Fibroblast of skin of right biceps (primary cell): ENCODE results near the gene GNG4.
"Not testable (repeated sequence)": the region's sequence is repeated elsewhere in the genome, so short reads cannot be mapped to it uniquely, and the experiment has no call there.

Experiments
- DNase-seq: peaks from one replicate; pipeline ENCODE4 v3.0.0-alpha.2; 2013

The GNG4 gene

DNA sequence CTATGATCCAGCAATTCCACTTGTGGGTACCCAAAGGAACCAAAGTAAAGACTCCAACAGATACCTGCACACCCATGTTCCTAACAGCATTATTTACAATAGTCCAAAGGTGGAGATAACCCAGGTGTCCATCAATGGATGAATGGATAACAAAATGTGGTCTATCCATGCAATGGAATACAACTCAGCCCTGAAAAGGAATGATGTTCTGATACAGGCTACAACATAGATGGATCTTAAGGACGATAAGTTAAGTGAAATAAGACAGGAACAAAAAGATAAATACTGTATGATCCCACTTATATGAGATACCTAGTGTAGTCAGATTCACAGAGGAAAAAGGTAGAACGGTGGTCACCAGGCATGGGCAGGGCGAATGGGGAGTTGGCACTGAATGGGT lies 69.7 kb downstream of the GNG4 start:
- no peak for DNase-seq

DNA sequence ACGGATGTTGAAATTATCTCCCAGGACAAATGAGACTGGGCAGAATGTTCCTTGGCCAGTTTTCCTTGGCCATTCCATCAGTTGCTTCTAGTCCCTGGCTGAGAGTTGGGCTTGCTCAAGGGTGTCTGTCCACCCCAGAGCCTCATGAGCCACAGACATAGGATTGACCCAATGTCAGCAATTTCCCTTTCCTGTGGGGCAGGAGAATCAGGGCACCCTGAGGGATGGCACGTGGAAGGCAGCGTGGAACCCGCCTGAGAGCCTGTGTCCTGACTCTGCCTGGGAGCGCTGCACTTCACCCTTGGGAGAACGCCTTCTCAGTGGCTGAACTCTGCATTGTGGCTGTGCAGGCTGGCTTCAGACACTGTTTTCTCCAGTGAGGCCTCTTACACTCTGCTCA lies 74.0 kb downstream of the GNG4 start:
- no peak for DNase-seq

DNA sequence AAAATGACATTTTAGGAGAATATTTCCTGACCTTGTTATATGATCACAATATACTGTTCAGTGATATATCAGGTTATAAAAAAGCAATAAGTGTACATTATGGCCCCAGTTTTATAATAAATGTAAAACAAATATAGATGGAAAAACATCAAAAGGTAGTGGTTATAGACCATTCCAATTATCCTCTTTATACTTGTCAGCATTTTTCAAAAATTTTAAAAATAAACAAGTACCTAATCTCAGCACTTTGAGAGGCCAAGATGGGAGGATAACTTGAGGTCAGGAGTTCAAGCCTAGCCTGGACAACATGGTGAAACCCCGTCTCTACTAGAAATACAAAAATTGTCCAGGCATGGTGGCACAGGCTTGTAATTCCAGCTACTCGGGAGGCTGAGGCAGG lies 75.7 kb downstream of the GNG4 start:
- DNase-seq: no peak

DNA sequence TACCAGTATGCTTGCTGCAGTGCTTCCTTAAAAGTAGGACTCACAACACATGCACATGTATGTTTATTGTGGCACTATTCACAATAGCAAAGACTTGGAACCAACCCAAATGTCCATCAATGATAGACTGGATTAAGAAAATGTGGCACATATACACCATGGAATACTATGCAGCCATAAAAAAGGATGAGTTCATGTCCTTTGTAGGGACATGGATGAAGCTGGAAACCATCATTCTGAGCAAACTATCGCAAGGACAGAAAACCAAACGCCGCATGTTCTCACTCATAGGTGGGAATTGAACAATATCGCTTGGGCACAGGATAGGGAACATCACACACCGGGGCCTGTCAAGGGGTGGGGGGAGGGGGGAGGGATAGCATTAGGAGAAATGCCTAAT lies 76.6 kb downstream of the GNG4 start:
- DNase-seq: not testable (repeated sequence)

DNA sequence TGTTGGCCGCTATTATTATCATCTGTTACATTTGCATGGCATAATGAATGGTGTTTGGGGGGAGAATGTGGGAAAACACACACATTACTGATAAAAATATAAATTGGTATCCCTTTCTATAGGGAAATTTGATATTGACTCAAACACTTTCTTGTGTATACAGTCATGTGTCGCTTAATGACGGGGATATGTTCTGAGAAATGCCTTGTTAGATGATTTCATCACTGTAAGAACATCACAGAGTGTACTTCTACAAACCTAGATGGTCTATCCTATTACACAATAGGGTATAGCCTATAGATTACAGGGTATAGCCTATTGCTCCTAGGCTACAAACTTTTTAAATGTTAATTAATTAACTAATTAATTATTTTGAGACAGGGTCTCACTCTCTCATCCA lies 78.1 kb downstream of the GNG4 start:
- DNase-seq: no peak

DNA sequence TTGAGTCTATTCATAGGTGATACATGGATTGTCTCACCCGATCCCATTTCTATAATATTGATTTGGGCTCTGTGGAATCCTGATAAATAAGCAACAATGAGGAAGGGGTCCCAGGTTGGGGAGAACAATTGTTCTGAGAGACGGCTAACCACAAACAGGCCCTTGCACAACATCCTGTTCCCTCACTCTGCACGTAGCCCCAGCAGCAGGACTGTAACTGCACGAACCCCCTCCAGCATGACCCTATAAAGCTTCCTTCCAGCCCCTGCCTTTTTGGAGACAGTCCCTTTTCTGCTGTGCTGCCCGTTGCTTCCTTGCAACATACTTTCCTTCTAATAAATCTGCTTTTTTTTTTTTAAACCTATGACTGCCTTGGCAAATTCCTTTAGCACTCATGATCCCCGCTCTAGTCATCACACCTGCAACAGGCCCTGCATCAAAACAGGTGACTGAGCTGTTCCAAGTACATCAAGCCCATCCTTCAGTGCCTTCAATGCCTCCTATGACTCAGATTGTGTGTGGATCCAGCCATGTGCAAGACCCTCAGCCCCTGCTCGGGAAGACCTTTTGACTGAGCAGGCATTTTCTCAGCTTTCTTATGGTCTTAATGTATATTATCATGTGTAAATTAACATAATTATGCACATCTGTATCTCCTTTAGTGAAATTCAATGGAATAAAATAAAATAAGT lies 81.6 kb downstream of the GNG4 start:
- no peak for DNase-seq

DNA sequence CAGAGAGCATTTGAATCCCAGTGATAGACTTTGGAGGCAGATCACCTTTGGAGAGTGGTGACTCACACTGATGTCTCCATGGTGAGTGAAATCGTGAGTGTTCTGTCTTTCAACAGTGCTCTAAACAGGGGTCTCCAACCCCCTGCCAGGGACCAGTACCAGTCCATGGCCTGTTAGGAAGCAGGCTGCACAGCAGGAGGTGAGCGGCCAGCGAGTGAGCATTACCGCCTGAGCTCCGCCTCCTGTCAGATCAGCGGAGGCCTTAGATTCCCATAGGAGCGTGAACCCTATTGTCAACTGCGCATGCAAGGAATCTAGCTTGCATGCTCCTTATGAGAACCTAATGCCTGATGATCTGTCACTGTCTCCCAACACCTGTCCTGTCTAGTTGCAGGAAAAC lies 83.5 kb downstream of the GNG4 start:
- no peak for DNase-seq

DNA sequence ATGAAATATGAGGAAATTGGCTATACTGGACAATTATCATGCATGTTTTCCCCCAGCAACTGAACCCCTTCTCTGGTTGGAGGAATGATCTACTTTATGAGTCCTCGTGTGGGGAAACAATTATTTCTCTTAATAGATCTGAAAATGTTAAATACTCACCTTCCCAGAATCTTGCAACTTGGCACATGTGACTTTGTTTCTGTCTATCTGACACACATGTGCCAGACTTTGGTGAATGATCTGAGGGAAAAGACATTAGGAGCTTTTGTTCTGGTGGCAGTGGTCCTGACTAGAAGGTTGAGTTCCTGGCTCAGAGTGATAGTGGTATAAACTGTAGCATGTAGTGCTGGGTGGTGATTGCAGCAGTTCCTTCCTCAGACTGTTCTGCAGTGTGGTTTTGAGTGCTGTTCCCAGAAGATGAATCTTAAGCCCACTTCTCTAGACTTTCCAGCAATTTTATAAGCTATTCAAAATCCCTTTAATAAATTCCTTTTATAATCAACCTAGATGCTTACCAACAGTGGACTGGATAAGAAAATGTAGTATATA lies 86.0 kb downstream of the GNG4 start:
- DNase-seq: no peak

DNA sequence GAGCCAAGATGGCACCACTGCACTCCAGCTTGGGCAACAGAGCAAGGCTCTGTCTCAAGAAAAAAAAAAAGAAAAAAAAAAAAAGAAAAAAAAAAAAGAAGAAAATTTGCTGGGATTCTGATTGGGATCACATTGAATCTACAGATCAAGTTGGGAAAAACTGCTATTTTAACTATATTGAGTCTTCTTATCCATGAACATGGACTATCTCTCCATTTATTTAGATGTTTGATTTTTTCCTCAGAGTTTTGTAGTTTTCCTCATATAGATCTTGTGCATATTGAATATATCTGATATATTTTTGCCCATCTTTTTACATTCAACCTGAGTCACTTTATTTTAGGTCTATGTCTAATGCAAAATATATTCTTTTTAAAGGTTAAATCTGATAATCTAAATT lies 87.0 kb downstream of the GNG4 start:
- DNase-seq: no peak

DNA sequence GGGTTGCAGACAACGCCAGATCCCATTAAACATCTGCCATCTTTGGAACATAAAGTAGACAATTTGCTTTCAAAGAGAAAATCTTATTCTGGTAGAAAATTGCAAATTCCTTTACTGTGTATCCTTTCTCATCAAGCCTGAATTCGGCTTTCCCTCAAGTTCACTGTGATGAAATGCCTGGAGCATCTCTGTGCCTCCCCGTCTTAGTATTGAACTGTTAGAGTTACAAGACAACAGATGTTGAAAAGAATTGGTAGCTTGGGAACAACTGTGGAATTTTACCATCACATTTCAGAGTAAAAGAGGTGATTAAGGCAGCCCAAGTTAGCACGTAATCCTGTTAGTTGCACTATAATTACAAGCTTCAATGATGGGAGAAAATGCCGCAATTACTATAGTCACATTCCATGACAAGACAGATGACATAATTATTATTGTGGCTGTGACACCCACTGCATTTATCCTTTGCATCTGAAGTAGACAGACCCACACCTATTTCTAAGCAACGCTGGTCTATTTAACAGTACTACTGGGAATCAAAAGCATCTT lies 90.9 kb downstream of the GNG4 start:
- DNase-seq: no peak

DNA sequence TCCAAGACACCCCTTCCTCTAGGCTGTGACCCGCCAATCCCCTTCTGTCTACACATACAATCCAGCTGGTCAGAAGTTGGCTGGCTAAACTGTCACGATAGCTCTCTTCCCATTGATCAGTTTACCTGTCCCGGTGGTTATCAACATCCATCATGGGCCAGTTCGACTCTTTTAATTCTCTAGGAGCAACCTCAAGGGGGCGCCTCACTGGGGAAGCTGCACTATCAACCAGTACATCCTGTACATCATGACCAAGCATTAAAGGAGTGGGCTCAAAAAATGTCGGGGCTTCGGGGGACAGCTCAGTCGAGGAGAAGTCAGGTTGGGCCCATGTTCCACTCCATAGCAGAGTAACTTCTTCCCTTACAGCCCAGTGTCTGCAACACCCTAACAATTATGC lies 92.1 kb downstream of the GNG4 start:
- DNase-seq: no peak

DNA sequence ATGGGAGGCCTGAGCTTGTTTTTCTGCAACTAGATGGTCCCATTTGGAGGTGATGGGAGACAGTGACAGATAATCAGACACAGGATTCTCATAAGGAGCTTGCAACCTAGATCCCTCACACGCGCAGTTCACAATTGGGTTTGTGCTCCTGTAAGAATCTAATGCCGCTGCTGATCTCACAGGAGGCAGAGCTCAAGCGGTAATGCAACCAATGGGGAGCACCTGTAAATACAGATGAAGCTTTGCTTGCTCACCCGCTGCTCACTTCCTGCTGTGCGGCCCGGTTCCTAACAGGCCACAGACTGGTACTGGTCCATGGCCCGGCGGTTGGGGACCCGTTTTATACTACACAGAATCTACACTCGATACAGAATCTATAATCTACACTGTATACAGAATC lies 92.8 kb downstream of the GNG4 start:
- DNase-seq: no peak

DNA sequence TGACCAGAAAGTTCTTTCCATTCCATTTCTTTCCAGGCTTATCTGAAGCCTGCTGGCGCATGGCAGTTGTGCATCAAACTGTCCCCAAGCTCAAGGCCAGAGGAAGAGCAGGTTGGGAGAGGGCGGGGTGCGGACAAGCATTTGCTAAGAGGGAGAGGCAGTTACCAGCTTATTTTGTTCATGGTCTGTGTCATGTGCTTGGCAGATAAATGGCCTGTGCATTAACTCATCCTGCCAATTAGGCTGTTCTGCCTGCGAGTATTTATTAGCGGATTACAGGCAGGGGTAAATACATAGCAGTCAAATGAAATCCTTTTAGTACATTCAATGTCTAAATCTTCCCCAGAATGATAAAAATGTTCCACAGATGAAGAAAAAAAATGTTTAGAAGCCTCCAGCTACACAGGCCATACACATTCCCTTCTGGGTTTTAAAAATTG lies 96.5 kb downstream of the GNG4 start:
- DNase-seq: no peak

DNA sequence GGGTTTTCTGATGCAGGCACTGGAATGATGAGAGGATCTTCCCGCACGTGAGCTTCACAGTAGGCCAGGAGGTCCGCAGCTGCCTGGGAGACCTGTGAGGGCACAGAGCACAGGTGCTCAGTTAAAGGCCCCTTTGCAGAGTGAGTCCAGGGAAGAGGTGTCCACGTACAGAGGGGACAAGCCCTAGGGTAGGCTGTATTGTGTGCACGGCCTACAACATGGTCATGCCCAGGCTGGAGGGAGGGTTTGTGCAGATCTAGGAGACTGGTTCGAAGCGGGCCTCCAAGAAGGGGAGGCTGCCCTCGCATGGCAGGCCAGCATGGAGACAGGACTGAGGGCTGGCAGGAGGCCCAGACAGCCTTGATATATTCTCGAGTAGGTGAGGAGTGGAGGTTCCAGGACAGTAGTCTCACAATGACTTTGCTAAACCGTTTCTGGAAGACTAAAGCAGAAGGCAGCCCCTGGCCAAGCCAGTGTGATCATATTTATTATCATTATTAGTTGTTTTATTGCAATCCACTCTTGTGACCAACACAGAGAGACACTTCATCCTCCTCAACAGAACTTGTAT lies 97.4 kb downstream of the GNG4 start:
- no peak for DNase-seq

DNA sequence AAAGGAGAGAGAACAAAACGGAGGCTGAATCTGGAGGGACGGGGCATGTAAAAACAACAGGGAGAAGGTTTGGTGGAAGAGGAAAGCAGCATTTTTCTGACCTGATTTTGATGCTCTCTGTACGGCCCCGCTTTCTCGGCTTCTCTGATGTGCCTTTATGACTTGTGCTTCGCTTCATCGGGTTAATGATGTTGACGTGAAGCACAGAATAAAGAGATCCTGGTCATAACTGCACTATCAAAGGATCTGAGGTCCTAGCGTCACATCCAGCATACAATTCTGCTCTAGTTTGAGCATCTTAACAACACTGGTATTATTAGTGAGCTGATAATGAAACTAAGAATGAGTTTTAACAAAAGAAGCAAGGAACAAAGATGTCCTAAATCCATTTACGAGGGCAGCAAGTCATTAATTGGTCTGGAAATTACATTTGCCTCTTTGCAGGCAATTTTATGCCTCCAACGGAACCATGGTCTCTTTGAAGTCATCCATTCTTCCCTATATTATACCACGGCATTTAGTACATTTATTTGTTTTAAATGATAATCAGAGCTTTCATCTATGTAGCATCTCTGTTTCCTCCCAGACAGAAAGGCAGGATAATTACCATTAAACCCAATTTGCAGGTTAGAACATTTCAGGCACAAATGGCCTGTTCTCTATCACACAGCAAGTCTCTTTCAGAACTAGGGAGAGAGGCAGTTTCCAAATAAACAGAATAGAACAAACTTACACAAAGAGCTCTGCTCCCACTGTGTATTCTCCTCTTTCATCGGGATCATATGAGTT lies 100.0 kb downstream of the GNG4 start:
- DNase-seq: no peak

DNA sequence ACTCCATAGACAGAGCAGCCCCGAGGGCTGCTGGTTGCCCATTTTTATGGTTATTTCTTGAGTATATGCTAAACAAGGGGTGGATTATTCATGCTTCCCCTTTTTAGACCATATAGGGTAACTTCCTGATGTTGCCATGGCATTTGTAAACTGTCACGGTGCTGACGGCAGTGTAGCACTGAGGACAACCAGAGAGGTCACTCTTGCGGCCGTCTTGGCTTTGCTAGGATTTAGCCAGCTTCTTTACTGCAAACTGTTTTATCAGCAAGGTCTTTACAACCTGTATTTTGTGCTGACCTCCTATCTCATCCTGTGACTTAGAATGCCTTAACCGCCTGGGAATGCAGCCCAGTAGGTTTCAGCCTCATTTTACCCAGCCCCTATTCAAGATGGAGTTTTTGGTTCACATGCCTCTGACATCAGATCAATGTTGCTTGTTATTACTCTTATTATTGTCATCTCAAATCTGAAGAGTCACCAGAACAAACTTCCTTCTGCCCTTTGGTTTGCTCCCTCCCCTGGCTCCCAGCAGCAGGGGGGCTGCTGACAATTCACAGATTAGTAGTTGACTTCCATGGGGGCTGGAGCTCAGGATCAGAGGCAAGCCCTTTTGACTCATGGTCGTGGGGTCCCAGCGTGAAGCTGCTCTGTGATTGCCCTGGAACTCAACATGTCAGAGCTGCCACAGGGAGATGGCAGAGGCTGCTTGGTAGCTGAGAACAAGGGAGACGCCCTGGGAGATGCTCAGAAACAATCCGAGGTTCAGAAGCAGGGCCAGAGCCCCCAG lies 103.0 kb downstream of the GNG4 start:
- DNase-seq: not testable (repeated sequence)

DNA sequence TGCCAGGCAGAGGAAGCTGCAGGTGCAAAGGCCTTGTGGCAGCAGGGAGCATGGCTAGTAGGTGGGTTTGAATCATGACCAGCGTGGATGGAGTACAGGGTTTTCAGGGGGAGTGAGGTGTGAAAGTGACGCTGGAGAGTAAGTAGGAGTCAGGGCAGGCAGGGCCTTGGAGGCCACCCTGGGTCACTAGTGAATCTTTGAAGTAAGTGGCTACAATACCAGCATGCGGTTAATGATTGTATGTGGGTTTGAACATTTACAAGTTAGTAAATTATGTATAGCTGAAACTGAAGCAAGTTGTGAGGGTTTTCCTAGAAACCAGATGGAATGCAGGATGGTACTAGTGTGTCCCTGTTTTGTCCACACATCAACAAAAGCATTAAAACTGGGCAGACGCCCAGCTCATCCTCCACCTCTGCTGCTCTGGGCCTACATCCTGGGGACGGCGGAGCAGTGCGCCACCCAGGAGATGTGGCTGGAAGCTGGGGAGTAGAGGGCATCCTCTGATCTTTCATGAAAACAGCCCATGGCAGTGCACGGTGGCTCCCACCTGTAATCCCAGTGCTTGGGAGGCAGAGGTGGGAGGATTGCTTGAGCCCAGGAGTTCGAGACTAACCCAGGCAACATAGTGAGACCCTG lies 104.2 kb downstream of the GNG4 start:
- DNase-seq: no peak

DNA sequence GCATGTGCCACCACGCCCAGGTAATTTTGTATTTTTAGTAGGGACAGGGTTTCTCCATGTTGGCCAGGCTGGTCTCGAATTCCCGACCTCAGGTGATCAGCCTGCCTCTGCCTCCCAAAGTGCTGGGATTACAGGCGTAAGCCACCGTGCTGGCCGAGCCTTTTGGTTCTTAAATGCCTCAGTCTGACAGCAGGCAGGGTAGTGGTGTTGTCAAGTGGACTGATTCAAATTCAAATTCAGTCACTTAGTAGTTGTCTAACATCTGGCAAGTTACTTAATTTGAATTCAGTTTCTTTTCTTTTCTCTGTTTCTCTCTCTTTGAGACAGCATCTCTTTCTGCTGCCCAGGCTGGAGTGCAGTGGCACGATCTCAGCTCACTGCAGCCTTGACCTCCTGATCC lies 106.7 kb downstream of the GNG4 start:
- DNase-seq: not testable (repeated sequence)

DNA sequence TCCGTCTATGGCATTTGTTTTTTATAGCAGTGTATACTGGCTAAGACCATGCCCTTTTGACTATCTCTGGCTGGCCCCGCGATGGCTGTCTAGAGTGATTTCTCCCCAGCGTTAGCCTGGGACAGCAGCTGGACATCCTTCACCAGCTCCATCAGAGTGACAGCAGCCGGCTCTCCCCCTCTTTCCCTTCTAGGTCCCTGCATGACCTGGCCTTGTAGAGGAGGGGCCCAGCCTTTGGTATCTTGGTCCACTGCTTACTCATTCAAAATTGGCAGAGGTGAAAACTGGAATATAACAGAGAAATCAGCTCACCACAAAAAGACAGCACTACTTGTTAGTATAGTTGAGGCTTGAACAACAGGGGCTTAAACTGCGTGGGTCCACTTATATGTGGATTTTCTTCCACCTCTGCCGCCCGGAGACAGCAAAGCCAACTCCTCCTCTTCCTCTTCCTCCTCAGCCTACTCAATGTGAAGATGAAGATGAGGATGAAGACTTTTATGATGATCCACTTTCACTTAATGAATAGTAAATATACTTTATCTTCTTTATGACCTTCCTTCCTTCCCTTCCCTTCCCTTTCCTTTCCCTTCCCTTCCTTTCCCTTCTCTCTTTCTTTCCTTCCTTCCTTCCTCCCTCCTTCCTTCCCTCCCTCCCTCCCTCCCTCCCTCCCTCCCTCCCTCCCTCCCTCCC lies 116.0 kb downstream of the GNG4 start:
- no peak for DNase-seq

DNA sequence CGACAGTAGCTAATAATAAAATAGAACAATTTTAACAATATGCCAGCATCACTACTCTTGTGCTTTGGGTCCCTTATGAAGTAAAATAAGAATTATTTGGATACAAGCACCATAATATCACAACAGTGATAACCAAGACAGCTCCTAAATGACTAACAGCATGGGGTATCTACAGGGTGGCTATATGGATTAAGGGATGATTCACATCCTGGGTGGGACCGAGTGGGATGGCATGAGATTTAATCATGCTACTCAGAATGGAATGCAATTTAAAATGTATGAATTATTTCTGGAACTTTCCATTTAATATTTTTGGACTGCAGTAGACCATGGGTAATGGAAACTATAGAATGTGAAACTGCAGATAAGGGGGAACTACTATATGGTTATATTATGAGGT lies 117.2 kb downstream of the GNG4 start:
- peak; percentile 76 for DNase-seq

DNA sequence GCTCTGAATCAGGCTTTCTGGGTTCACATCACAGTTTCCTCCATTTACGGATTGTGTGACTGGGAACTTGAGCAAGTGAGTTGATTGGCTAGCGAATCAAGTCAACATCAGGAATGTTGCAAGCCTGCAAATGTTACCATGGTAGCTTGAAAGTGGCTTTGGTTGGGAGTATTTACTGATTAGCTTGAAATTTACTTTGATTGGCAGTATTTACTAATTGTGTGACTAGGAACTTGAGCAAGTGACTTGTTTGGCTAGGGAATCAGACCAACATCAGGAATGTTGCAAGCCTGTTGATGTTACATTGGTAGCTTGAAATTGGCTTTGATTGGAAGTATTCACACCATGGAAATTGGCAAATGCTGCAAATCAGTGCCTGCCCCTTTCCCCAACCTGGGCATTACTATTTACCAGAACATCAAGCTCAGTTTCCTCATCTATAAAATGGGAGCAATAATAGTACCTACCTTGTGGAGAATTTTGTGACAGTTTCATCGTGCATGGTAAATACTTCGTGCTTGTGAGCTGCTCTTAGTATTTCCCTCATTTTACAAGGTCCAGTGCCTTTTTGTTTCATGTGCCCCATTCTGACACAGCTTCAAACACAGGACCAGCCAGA lies 122.3 kb downstream of the GNG4 start:
- DNase-seq: no peak
